ENCODE results near the gene CATSPER1.

Gene CATSPER1

DNA sequence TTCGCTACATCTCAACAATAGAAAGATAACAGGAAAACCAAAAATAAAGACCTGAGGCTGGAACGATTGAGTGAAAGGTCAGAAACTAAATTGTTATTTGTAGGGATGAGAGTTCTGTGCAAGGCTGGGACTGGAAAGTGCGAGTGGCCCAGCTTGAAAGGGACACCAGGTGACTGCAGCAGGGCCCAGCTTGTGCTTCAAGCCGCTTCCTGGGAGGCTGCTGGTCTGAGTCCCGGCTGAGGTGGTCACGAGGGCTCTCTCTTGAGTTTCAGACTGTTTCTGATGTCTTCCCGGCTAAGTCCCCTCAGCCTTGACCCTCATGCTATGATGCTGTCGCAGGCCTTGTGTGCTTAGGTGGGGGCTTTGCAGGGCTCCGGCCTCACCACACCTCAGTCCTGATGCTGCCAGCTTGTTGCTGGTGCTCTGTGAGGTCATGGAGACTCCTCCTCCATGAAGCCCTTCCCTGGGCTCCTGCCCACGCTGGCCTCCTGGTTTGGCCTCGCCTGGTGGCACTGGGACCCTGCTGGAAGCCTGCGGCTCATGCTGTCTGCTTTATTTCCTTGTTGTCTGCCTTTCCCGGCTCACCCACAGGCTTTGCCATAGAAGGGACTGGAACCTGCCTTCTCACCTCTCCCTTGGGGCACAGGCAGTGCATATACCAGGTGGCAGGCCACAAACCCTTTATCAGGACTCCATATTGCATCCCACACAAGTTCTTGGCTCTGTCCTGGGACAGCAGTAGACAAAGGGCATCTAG is 20.0 kb downstream of the CATSPER1 start:
- H3K27ac ChIP-seq = no peak overlapping the region
- H3K4me3 ChIP-seq = no peak overlapping the region
- H3K36me3 ChIP-seq (ENCODE audit: insufficient read depth, low read length) = peaks cover 17% of the 10 kb centered on the region
- TF ChIP-seq EZH2 (IDR thresholded peaks at IDR 0.05) (no peak), POLR2AphosphoS5 (IDR thresholded peaks at IDR 0.05; ENCODE audit: borderline replicate concordance, low read depth, low read length) (peak; percentile 10)
- no peaks in the 10 kb centered on the region for H3K9me3 ChIP-seq (ENCODE audit: low read depth, low read length)
- no peak for DNase-seq (ENCODE audit: low read depth, low spot score)
- no peak overlapping the region for H3K9ac ChIP-seq (ENCODE audit: insufficient read length)

DNA sequence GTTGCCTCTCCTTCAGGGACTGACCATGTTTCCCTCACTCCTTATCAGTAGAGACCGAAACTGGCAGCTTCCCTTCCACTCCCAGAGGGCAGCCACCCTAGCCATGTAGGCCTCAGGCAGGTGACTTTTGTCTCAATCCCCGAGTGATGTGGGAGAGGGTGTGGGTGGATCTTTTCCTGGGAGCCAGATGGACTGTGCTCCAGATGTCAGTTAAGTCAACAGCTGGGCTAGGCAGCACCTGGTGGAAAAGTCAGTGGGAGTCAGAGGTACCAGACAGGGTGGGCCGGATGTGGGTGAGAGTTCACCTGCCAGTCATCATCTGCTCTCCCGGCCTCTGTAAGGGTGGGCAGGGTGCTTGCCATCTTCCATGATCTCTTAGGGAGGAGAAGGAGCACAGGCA is 22.1 kb downstream of the CATSPER1 start:
- TF ChIP-seq FOXP2 (optimal IDR thresholded peaks at IDR 0.05; ENCODE audit: control extremely low read depth, extremely low read length, insufficient read depth) (no peak), EZH2 (IDR thresholded peaks at IDR 0.05) (no peak), POLR2AphosphoS5 (IDR thresholded peaks at IDR 0.05; ENCODE audit: borderline replicate concordance, low read depth, low read length) (no peak)
- H3K9me3 ChIP-seq (ENCODE audit: low read depth, low read length) = no peaks in the 10 kb centered on the region
- H3K9ac ChIP-seq (ENCODE audit: insufficient read length) = no peak overlapping the region
- H3K4me3 ChIP-seq = no peak overlapping the region
- no peak for DNase-seq (ENCODE audit: low read depth, low spot score)
- no peak overlapping the region for H3K27ac ChIP-seq
- H3K36me3 ChIP-seq (ENCODE audit: insufficient read depth, low read length) = peaks cover 30% of the 10 kb centered on the region

DNA sequence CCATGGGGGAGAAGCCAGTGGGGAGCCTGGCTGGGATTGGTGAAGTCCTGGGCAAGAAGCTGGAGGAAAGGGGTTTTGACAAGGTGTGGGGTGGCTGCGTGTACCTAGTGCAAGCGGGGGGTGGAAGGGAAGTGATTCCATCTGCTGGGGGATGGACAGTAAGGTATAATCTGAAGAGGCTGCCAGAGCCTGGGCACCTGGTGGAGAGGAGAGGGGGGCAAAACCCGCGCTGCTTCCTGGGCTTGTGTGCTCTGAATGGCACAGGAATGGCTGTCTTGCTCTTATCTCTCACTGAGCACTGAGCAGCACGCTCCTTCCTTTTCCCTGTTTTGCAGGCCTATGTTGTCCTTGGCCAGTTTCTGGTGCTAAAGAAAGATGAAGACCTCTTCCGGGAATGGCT is 23.0 kb downstream of the CATSPER1 start:
- TF ChIP-seq EZH2 (IDR thresholded peaks at IDR 0.05) (no peak), FOXP2 (optimal IDR thresholded peaks at IDR 0.05; ENCODE audit: control extremely low read depth, extremely low read length, insufficient read depth) (no peak), POLR2AphosphoS5 (IDR thresholded peaks at IDR 0.05; ENCODE audit: borderline replicate concordance, low read depth, low read length) (no peak)
- no peaks in the 10 kb centered on the region for H3K9me3 ChIP-seq (ENCODE audit: low read depth, low read length)
- peak overlapping the region; percentile 93 for H3K9ac ChIP-seq (ENCODE audit: insufficient read length)
- no peak overlapping the region for H3K27ac ChIP-seq
- peaks cover 39% of the 10 kb centered on the region for H3K36me3 ChIP-seq (ENCODE audit: insufficient read depth, low read length)
- no peak for DNase-seq (ENCODE audit: low read depth, low spot score)
- peak overlapping the region; percentile 89 for H3K4me3 ChIP-seq

DNA sequence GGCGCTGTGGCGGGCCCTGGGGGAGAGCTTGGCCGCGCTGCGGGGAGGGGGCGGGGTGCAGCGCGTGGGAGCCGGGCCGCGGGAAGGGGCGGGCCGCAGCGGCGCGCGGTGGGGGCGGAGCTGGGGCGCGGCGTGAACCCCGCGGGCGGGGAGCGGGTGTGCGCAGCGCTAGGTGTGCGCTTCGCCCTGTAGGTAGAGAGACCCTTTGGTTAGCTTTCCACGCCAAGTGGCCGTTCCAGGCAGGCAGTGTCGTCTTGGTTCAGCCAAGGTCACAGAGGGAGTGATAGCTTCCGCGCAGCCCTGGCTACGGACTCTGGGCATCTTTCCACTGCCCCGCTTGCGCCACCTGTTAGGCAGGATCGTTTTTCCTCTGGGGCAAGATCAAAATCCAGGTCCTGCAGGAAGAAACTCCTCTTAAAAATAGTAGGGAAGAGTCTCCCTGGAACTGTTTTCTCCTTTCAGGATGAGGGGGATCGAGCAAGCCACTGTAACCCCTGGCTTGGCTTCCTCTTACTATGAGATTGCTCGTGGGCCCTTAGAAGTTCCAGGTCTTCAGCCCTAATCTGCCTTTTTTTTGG is 23.5 kb downstream of the CATSPER1 start:
- TF ChIP-seq FOXP2 (optimal IDR thresholded peaks at IDR 0.05; ENCODE audit: control extremely low read depth, extremely low read length, insufficient read depth) (no peak), EZH2 (IDR thresholded peaks at IDR 0.05) (no peak), POLR2AphosphoS5 (IDR thresholded peaks at IDR 0.05; ENCODE audit: borderline replicate concordance, low read depth, low read length) (no peak)
- H3K9me3 ChIP-seq (ENCODE audit: low read depth, low read length) = no peaks in the 10 kb centered on the region
- H3K4me3 ChIP-seq = peak overlapping the region; percentile 89
- H3K9ac ChIP-seq (ENCODE audit: insufficient read length) = peak overlapping the region; percentile 93
- peak overlapping the region; percentile 99 for H3K27ac ChIP-seq
- no peak for DNase-seq (ENCODE audit: low read depth, low spot score)
- H3K36me3 ChIP-seq (ENCODE audit: insufficient read depth, low read length) = peaks cover 45% of the 10 kb centered on the region

DNA sequence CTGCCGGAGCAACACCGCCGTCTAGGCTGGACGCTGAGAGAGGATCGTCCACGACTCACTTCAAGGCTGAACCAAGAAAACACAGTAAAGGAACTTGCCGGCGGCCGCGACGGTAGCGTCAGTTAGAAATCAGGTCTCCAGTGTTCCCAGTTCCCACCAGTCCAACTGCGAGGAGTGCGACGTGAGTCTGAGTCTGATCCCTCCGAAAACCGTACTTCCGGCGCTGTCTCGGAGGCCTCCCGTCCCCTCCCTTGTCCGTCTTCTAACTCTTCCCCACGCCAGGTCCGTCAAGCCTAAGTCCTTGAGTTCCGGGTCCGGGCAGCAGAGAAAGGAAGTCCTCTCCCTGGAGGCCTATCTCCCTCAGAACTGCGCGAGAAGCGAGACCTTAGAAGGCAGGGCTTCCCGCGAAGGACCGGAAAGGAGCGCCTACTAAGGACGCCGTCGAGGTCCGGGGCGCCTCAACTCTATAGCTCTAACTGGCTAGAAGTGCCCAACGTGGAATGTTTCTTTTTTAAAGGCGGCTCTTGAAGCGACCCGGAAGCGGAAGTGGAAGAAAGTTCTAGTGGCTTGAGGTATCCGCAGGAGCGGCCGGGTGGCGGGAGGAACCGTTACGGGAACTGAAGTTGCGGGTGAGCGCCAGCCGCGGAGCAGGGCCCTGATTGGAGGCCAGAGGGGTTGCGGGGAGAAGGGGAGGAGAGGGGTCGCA is 24.2 kb downstream of the CATSPER1 start, which contains the start of the genes BANF1 and EIF1AD:
Gene BANF1, plus strand, starts transcription at position 562 of the 706 bp plus-strand sequence. CDS start 748 bp downstream, outside the sequence.
Gene EIF1AD, minus strand, starts transcription at position 216 of the 706 bp plus-strand sequence. CDS start 1,768 bp downstream, outside the sequence.
- TF ChIP-seq EZH2 (IDR thresholded peaks at IDR 0.05) = no peak
- TF ChIP-seq POLR2AphosphoS5 (IDR thresholded peaks at IDR 0.05; ENCODE audit: borderline replicate concordance, low read depth, low read length) = peak; percentile 94
- peak; percentile 54 for TF ChIP-seq FOXP2 (optimal IDR thresholded peaks at IDR 0.05; ENCODE audit: control extremely low read depth, extremely low read length, insufficient read depth)
- Histone ChIP-seq H3K9me3 (ENCODE audit: low read depth, low read length) (no peaks in the 10 kb centered on the region), H3K4me3 (peak within 1 kb of the TSS; percentile 89), H3K27ac (peak within 1 kb of the TSS; percentile 99), H3K36me3 (ENCODE audit: insufficient read depth, low read length) (peaks cover 51% of the 10 kb centered on the region), H3K9ac (ENCODE audit: insufficient read length) (peak within 1 kb of the TSS; percentile 93)
- peak; percentile 95 for DNase-seq (ENCODE audit: low read depth, low spot score)

DNA sequence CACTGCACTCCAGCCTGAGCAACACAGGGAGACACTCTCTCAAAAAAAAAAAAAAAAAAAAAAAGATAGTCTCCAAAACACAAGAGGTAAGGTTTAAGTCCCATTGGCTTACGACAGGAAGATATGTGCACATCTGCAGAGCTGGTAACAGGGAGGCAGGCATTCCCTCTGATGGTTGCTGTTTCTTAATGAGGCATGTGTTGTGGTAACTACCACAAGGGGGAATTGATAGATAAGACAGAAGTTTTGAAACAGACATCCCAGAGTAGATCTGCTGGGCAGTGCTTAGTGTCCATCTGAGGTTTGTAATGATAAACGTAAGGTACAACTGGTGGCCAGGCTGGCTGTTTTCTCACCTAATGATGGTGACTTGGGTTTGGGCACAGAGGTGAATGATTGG is 29.0 kb downstream of the CATSPER1 start:
- H3K4me3 ChIP-seq = no peak overlapping the region
- H3K9ac ChIP-seq (ENCODE audit: insufficient read length) = no peak overlapping the region
- peaks cover 34% of the 10 kb centered on the region for H3K36me3 ChIP-seq (ENCODE audit: insufficient read depth, low read length)
- DNase-seq (ENCODE audit: low read depth, low spot score) = no peak
- no peak overlapping the region for H3K27ac ChIP-seq
- H3K9me3 ChIP-seq (ENCODE audit: low read depth, low read length) = no peaks in the 10 kb centered on the region
- TF ChIP-seq FOXP2 (optimal IDR thresholded peaks at IDR 0.05; ENCODE audit: control extremely low read depth, extremely low read length, insufficient read depth) (no peak), POLR2AphosphoS5 (IDR thresholded peaks at IDR 0.05; ENCODE audit: borderline replicate concordance, low read depth, low read length) (no peak), EZH2 (IDR thresholded peaks at IDR 0.05) (no peak)

DNA sequence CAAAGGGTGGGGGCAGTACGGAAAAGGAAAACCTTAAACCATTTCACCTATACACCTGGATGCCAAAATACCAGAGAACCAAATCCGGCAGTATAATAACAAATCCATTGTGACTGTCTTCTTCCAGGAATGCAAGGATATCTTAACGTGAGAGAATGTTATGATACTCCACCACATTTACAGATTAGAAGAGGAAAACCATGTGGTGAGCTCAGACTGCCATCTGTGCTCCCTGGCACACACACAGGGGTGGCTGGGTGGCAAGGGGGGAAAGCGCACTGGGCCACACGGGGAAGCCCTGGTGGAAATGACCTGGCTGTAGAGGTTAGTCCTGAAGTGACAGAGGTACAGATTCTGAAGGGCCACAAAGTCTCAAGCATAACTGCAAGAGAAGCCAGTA is 34.2 kb downstream of the CATSPER1 start:
- no peak overlapping the region; the same call in 1 of the 2 replicates for H3K27ac ChIP-seq
- no peak for DNase-seq (ENCODE audit: low read depth, low spot score)
- TF ChIP-seq POLR2AphosphoS5 (IDR thresholded peaks at IDR 0.05; ENCODE audit: borderline replicate concordance, low read depth, low read length) (no peak), FOXP2 (optimal IDR thresholded peaks at IDR 0.05; ENCODE audit: control extremely low read depth, extremely low read length, insufficient read depth) (no peak), EZH2 (IDR thresholded peaks at IDR 0.05) (no peak)
- H3K36me3 ChIP-seq (ENCODE audit: insufficient read depth, low read length) = no peaks in the 10 kb centered on the region; the same call in 1 of the 2 replicates
- no peak overlapping the region for H3K9ac ChIP-seq (ENCODE audit: insufficient read length)
- no peaks in the 10 kb centered on the region for H3K9me3 ChIP-seq (ENCODE audit: low read depth, low read length)
- no peak overlapping the region for H3K4me3 ChIP-seq

Data from SK-N-MC (cell line).